ENCODE data around the gene CCDC171.

- no peak for TF ChIP-seq CTCF (IDR thresholded peaks at IDR 0.05)
- no peak for TF ChIP-seq POLR2A (IDR thresholded peaks at IDR 0.05)
These were observed 406.8 kb downstream of the CCDC171 start for GRCh38 chr9:15959663-15960062.
